Measurements from ENCODE around the gene MVB12A.

DNA sequence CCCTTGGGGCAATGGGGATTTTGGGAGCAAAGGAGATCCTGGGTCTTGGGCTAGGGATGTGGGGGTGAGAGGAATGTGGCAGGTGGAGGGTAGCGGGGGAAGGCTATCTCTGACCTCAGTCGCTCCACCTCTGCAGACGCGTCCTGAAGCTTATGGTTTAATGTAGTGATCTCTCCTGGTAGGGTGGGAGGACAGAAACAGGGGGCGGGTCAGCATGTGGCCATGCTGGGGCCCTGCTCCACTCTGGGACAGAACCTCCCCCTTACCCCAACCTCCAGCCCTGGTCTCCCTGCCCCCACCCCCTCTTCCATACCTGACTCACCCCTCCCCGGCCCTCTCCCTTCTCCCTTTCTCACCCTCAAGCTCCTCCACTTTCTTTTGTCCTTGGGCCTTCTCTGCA, 15.8 kb upstream of the MVB12A start:
- TF ChIP-seq CTCF (IDR thresholded peaks at IDR 0.05; ENCODE audit: insufficient read depth, low read depth, low read length) (no peak), EZH2 (IDR thresholded peaks at IDR 0.05; ENCODE audit: insufficient read depth, low read length) (no peak)
